WERI-Rb-1 (cell line): ENCODE results near the gene SLC25A17.
"Not testable (repeated sequence)": the region's sequence is repeated elsewhere in the genome, so short reads cannot be mapped to it uniquely, and the experiment has no call there.

Experiments used
- DNase-seq: peaks from one replicate; pipeline ENCODE4 v3.0.0-alpha.2; 2020
- H3K27ac ChIP-seq: fragments of 250-450 bp; sonication (Bioruptor Pico); 2 replicates; pipeline ENCODE4 v1.5.1; 2020; ENCODE audit warnings: mild to moderate bottlenecking, moderate library complexity
- H3K27me3 ChIP-seq: fragments of 250-450 bp; sonication (Bioruptor Pico); 2 replicates; pipeline ENCODE4 v1.5.1; 2021; ENCODE audit warnings: mild to moderate bottlenecking, low read depth, moderate library complexity; ENCODE audit not compliant: insufficient read depth, severe bottlenecking
- H3K36me3 ChIP-seq: fragments of 250-450 bp; sonication (Bioruptor Pico); 2 replicates; pipeline ENCODE4 v1.5.1; 2020; ENCODE audit warnings: mild to moderate bottlenecking, moderate library complexity
- H3K4me3 ChIP-seq: 2 replicates; pipeline ENCODE4 v1.5.1; 2011; ENCODE audit warnings: low read depth, mild to moderate bottlenecking, control low read depth, low read length
- H3K9me3 ChIP-seq: fragments of 250-450 bp; sonication (Bioruptor Pico); 2 replicates; pipeline ENCODE4 v1.5.1; 2021; ENCODE audit warnings: mild to moderate bottlenecking, moderate library complexity; ENCODE audit not compliant: severe bottlenecking
- CTCF ChIP-seq: IDR thresholded peaks from 2 replicates; pipeline ENCODE4 v1.5.1; 2011; ENCODE audit warnings: low read depth, mild to moderate bottlenecking, control low read depth, inconsistent platforms, low read length

The SLC25A17 gene

GRCh38 chr22:40769761-40770160, 49.4 kb downstream of the SLC25A17 start:
- Histone ChIP-seq H3K27ac (no peak overlapping the region), H3K9me3 (no peaks in the 10 kb centered on the region), H3K36me3 (peaks cover 28% of the 10 kb centered on the region), H3K27me3 (no peaks in the 10 kb centered on the region), H3K4me3 (no peak overlapping the region)
- no peak for TF ChIP-seq CTCF
- DNase-seq = no peak

- no peak overlapping the region for H3K27ac ChIP-seq
- H3K36me3 ChIP-seq = peaks cover 24% of the 10 kb centered on the region
- no peak for TF ChIP-seq CTCF
- DNase-seq = no peak
- no peaks in the 10 kb centered on the region for H3K27me3 ChIP-seq
- H3K4me3 ChIP-seq = no peak overlapping the region
- no peaks in the 10 kb centered on the region for H3K9me3 ChIP-seq
Measured at GRCh38 chr22:40768206-40768605, 50.9 kb downstream of the SLC25A17 start.

- peaks cover 16% of the 10 kb centered on the region for H3K36me3 ChIP-seq
- no peak for TF ChIP-seq CTCF
- no peak for DNase-seq
- H3K27ac ChIP-seq = no peak overlapping the region
- no peaks in the 10 kb centered on the region for H3K9me3 ChIP-seq
- no peaks in the 10 kb centered on the region for H3K27me3 ChIP-seq
- H3K4me3 ChIP-seq = no peak overlapping the region
Measured at GRCh38 chr22:40766956-40767355, 52.2 kb downstream of the SLC25A17 start.

GRCh38 chr22:40764763-40765441, 54.2 kb downstream of the SLC25A17 start:
- DNase-seq = no peak
- no peak overlapping the region for H3K27ac ChIP-seq
- no peak overlapping the region for H3K4me3 ChIP-seq
- no peaks in the 10 kb centered on the region for H3K9me3 ChIP-seq
- no peak for TF ChIP-seq CTCF
- H3K36me3 ChIP-seq = no peaks in the 10 kb centered on the region; the same call in 1 of the 2 replicates
- H3K27me3 ChIP-seq = no peaks in the 10 kb centered on the region

GRCh38 chr22:40759294-40759840, 59.8 kb downstream of the SLC25A17 start:
- no peaks in the 10 kb centered on the region for H3K27me3 ChIP-seq
- TF ChIP-seq CTCF = no peak
- no peak for DNase-seq
- no peaks in the 10 kb centered on the region for H3K36me3 ChIP-seq
- H3K9me3 ChIP-seq = no peaks in the 10 kb centered on the region
- no peak overlapping the region for H3K27ac ChIP-seq
- H3K4me3 ChIP-seq = no peak overlapping the region

GRCh38 chr22:40758851-40759250, 60.3 kb downstream of the SLC25A17 start:
- H3K4me3 ChIP-seq, H3K36me3 ChIP-seq, H3K27me3 ChIP-seq, H3K9me3 ChIP-seq, H3K27ac ChIP-seq, DNase-seq: not testable (repeated sequence)
